H1 (cell line): ENCODE data around the gene SLC1A2. TPM values are rescaled to one million over a fixed set of nuclear protein-coding genes. Genes with fewer than 3 reads are reported as not detected.

Experiments
- CTCF ChIA-PET: fragments of 300-600 bp; sonication (Branson Sonifier 250); formaldehyde crosslinking; loops from one replicate; lab custom pipeline; 2021; ENCODE audit not compliant: partially characterized antibody; lab: Charles Lee
- POLR2A ChIA-PET: fragments of 300-600 bp; sonication (Branson Sonifier 250); formaldehyde crosslinking; loops from one replicate; lab custom pipeline; 2021; ENCODE audit warnings: inconsistent platforms; ENCODE audit not compliant: partially characterized antibody; lab: Charles Lee
- DNase-seq, 2 experiments: peaks; one replicate each; pipeline versions ENCODE4 v3.0.0 to v3.0.0-alpha.2; 2010 to 2022; ENCODE audit warnings: low spot score in 2 of 2, low read depth in 1 of 2, mixed read lengths in 1 of 2
- FAIRE-seq: peaks from 2 replicates; lab custom pipeline; 2011; peaks lifted over from hg19 to GRCh38; lab: Jason Lieb, UNC
- H2AFZ ChIP-seq: 2 replicates; pipeline ENCODE4 v1.8.1; 2012; ENCODE audit warnings: low read length, inconsistent platforms
- H2AK5ac ChIP-seq: 2 replicates; pipeline ENCODE4 v1.6.1; 2013; ENCODE audit warnings: low read depth, low read length
- H2BK120ac ChIP-seq: replicated peaks from 2 replicates; pipeline ENCODE3; 2013; ENCODE audit warnings: low read depth, low read length, inconsistent platforms
- H2BK12ac ChIP-seq: 2 replicates; pipeline ENCODE4 v1.6.1; 2013; ENCODE audit warnings: low read depth, low read length
- H2BK15ac ChIP-seq: 2 replicates; pipeline ENCODE4 v1.6.1; 2013; ENCODE audit warnings: low read length
- H2BK20ac ChIP-seq: 2 replicates; pipeline ENCODE4 v1.6.1; 2013; ENCODE audit warnings: low read length
- H2BK5ac ChIP-seq: 2 replicates; pipeline ENCODE4 v1.6.1; 2013; ENCODE audit warnings: low read depth, low read length
- H3K14ac ChIP-seq: 2 replicates; pipeline ENCODE4 v1.6.1; 2013; ENCODE audit warnings: inconsistent platforms; ENCODE audit not compliant: insufficient read length
- H3K18ac ChIP-seq: 2 replicates; pipeline ENCODE4 v1.6.1; 2013; ENCODE audit warnings: low read length; ENCODE audit errors: extremely low read depth
- H3K23ac ChIP-seq: 2 replicates; pipeline ENCODE4 v1.6.1; 2013; ENCODE audit warnings: inconsistent platforms; ENCODE audit not compliant: insufficient read length
- H3K23me2 ChIP-seq: 2 replicates; pipeline ENCODE4 v1.6.1; 2013; ENCODE audit warnings: low read depth, low read length
- H3K27ac ChIP-seq: 2 replicates; pipeline ENCODE4 v1.6.1; 2011; ENCODE audit warnings: low read depth, low read length, inconsistent platforms
- H3K27me3 ChIP-seq, 4 experiments: replicated peaks in 1 of 4; 1 replicate in 1 of 4; 2 replicates in 3 of 4; pipeline versions ENCODE4 v1.6.1 to v1.8.1; 2011 to 2013; ENCODE audit warnings: low read length in 3 of 4, mild to moderate bottlenecking in 3 of 4, inconsistent platforms in 2 of 4, mixed read lengths in 2 of 4, moderate library complexity in 1 of 4; ENCODE audit not compliant: control insufficient read depth in 3 of 4, insufficient read depth in 3 of 4; ENCODE audit errors: extremely low read depth in 1 of 4
- H3K36me3 ChIP-seq, 4 experiments: 2 replicates each; pipeline versions ENCODE4 v1.6.1 to v1.8.1; 2011 to 2013; ENCODE audit warnings: mild to moderate bottlenecking in 4 of 4, low read length in 3 of 4, moderate library complexity in 2 of 4, control low read depth in 1 of 4, inconsistent platforms in 1 of 4; ENCODE audit not compliant: insufficient read depth in 4 of 4, control insufficient read depth in 2 of 4
- H3K4ac ChIP-seq: replicated peaks from 2 replicates; pipeline ENCODE3; 2013; ENCODE audit warnings: low read length, low read depth, mixed read lengths, inconsistent platforms; ENCODE audit not compliant: insufficient read length
- H3K4me1 ChIP-seq, 4 experiments: replicated peaks in 1 of 4; 1 replicate in 1 of 4; 2 replicates in 3 of 4; pipeline versions ENCODE4 v1.6.1 to v1.8.1; 2011 to 2013; ENCODE audit warnings: low read length in 3 of 4, inconsistent platforms in 2 of 4, mixed read lengths in 1 of 4; ENCODE audit not compliant: insufficient read depth in 4 of 4, control insufficient read depth in 3 of 4
- H3K4me2 ChIP-seq, 2 experiments: 2 replicates each; pipeline versions ENCODE4 v1.6.1 to v1.8.1; 2011 to 2013; ENCODE audit warnings: low read depth in 2 of 2, low read length in 2 of 2, control low read depth in 1 of 2, inconsistent platforms in 1 of 2, mild to moderate bottlenecking in 1 of 2; ENCODE audit not compliant: insufficient read depth in 1 of 2
- H3K4me3 ChIP-seq, 4 experiments: fragments of 200-600, 300-600 bp in 1 of 4; sonication (generic), shearing (Covaris generic), sonication (Bioruptor Twin) in 1 of 4; 2 replicates each; pipeline versions ENCODE4 v1.5.1 to v1.8.1; 2011 to 2016; ENCODE audit warnings: low read length in 4 of 4, low read depth in 3 of 4, control low read depth in 2 of 4, inconsistent platforms in 2 of 4, mild to moderate bottlenecking in 2 of 4, mixed read lengths in 1 of 4, moderate library complexity in 1 of 4; ENCODE audit not compliant: insufficient read depth in 2 of 4; ENCODE audit errors: extremely low read depth in 1 of 4
- H3K56ac ChIP-seq: replicated peaks from 2 replicates; pipeline ENCODE3; 2013; ENCODE audit warnings: low read depth, mild to moderate bottlenecking, mixed read lengths, low read length, inconsistent platforms; ENCODE audit not compliant: insufficient read length
- H3K79me1 ChIP-seq: 2 replicates; pipeline ENCODE4 v1.6.1; 2013; ENCODE audit warnings: low read depth, low read length, control low read depth
- H3K79me2 ChIP-seq, 2 experiments: 2 replicates each; pipeline versions ENCODE4 v1.6.1 to v1.8.1; 2012 to 2013; ENCODE audit warnings: low read length in 2 of 2, mild to moderate bottlenecking in 2 of 2, inconsistent platforms in 1 of 2; ENCODE audit not compliant: insufficient read depth in 2 of 2, control insufficient read depth in 1 of 2
- H3K9ac ChIP-seq, 4 experiments: replicated peaks in 1 of 4; 1 replicate in 1 of 4; 2 replicates in 3 of 4; pipeline versions ENCODE4 v1.6.1 to v1.8.1; 2011 to 2013; ENCODE audit warnings: low read depth in 3 of 4, low read length in 3 of 4, control low read depth in 2 of 4, mild to moderate bottlenecking in 2 of 4, moderate library complexity in 2 of 4, inconsistent platforms in 1 of 4; ENCODE audit errors: extremely low read depth in 1 of 4
- H3K9me3 ChIP-seq, 2 experiments: 2 replicates each; pipeline versions ENCODE4 v1.6.1 to v1.8.1; 2012 to 2013; ENCODE audit warnings: mild to moderate bottlenecking in 2 of 2, moderate library complexity in 2 of 2, control low read depth in 1 of 2, inconsistent platforms in 1 of 2, low read depth in 1 of 2, low read length in 1 of 2, mixed read lengths in 1 of 2; ENCODE audit not compliant: insufficient read depth in 2 of 2
- H4K20me1 ChIP-seq, 2 experiments: replicated peaks in 1 of 2; 2 replicates each; pipeline versions ENCODE3 to v1.8.1; 2011 to 2013; ENCODE audit warnings: inconsistent platforms in 2 of 2, low read length in 2 of 2, mild to moderate bottlenecking in 1 of 2; ENCODE audit not compliant: insufficient read depth in 2 of 2, control insufficient read depth in 1 of 2
- H4K5ac ChIP-seq: 2 replicates; pipeline ENCODE4 v1.6.1; 2013; ENCODE audit warnings: low read length, low read depth, mixed read lengths, inconsistent platforms; ENCODE audit not compliant: insufficient read length
- H4K8ac ChIP-seq: 2 replicates; pipeline ENCODE4 v1.8.0; 2013; ENCODE audit warnings: mild to moderate bottlenecking, moderate library complexity, low read length, inconsistent platforms; ENCODE audit not compliant: insufficient read depth; ENCODE audit errors: extremely low read depth
- H4K91ac ChIP-seq: replicated peaks from 2 replicates; pipeline ENCODE3; 2013; ENCODE audit warnings: low read length, mixed read lengths, inconsistent platforms; ENCODE audit not compliant: insufficient read length
- CBX5 ChIP-seq: fragments of 300-800, 300-1000 bp; sonication (generic); IDR thresholded peaks from 2 replicates; pipeline ENCODE4 v1.7.1; 2016; ENCODE audit warnings: antibody characterized with exemption, low read length, low read depth
- CBX8 ChIP-seq: fragments of 300-800, 300-1000 bp; sonication (generic); IDR thresholded peaks from 2 replicates; pipeline ENCODE4 v1.7.1; 2016; ENCODE audit warnings: low read depth, low read length, borderline replicate concordance
- CTBP2 ChIP-seq: IDR thresholded peaks from 2 replicates; pipeline ENCODE4 v1.7.0; 2011; ENCODE audit warnings: borderline replicate concordance, mild to moderate bottlenecking, moderate library complexity, mixed read lengths, low read length; ENCODE audit not compliant: insufficient read depth, insufficient read length
- HDAC6 ChIP-seq: IDR thresholded peaks from one replicate; pipeline ENCODE4 v1.7.1; 2012; ENCODE audit warnings: low read depth, mild to moderate bottlenecking, inconsistent platforms, low read length, moderate library complexity
- KDM5A ChIP-seq: fragments of 200-600 bp; IDR thresholded peaks from 2 replicates; pipeline ENCODE4 v1.7.1; 2012; ENCODE audit warnings: mild to moderate bottlenecking, low read length, inconsistent platforms, mixed read lengths
- PHF8 ChIP-seq: fragments of 200-600 bp; sonication (generic); conservative IDR thresholded peaks from 2 replicates; pipeline ENCODE4 v1.7.1; 2012; ENCODE audit warnings: low read depth, mild to moderate bottlenecking, inconsistent platforms, low read length, moderate library complexity
- POLR2A ChIP-seq, 2 experiments: IDR thresholded peaks; 1 replicate in 1 of 2; 2 replicates in 1 of 2; pipeline ENCODE4 v1.6.1; 2011; ENCODE audit warnings: low read depth in 2 of 2, low read length in 2 of 2, mild to moderate bottlenecking in 2 of 2; ENCODE audit errors: control extremely low read depth in 1 of 2
- RAD21 ChIP-seq, 2 experiments: IDR thresholded peaks in 1 of 2; conservative IDR thresholded peaks in 1 of 2; 2 replicates each; pipeline ENCODE4 v1.6.1; 2011; ENCODE audit warnings: low read depth in 2 of 2, low read length in 2 of 2, improper control_type of control experiment in 1 of 2, inconsistent platforms in 1 of 2, mild to moderate bottlenecking in 1 of 2, moderate library complexity in 1 of 2
- RBBP5 ChIP-seq: IDR thresholded peaks from 2 replicates; pipeline ENCODE4 v1.7.1; 2012; ENCODE audit warnings: low read depth, mild to moderate bottlenecking, inconsistent platforms, low read length, moderate library complexity, borderline replicate concordance
- SP1 ChIP-seq: IDR thresholded peaks from 2 replicates; pipeline ENCODE4 v1.6.1; 2011; ENCODE audit warnings: low read depth, low read length
- TCF12 ChIP-seq: IDR thresholded peaks from 2 replicates; pipeline ENCODE4 v1.6.1; 2011; ENCODE audit warnings: low read depth, mild to moderate bottlenecking, low read length
- TEAD4 ChIP-seq: IDR thresholded peaks from 2 replicates; pipeline ENCODE4 v1.6.1; 2012; ENCODE audit warnings: low read depth, low read length, inconsistent platforms, mixed read lengths
- WGBS, 2 experiments: shearing (Covaris generic) in 1 of 2; methylation state at CpG; one replicate each; pipeline versions ENCODE4 v1.1.6 to v1.1.7; 2013 to 2015; ENCODE audit warnings: low lambda C conversion rate in 2 of 2, mixed read lengths in 2 of 2, inconsistent platforms in 1 of 2, low coverage in 1 of 2, missing lambda C conversion rate in 1 of 2; ENCODE audit not compliant: insufficient replicate concordance in 2 of 2, insufficient coverage in 1 of 2, insufficient read length in 1 of 2; ENCODE audit errors: extremely low coverage in 1 of 2, missing lambda C conversion rate in 1 of 2; 5-methylcytosine and 5-hydroxymethylcytosine counted together
- polyA plus RNA-seq, 7 experiments: library from polyadenylated mRNA; depleted of rRNA in 3 of 7; stranded (reverse) in 5 of 7; unstranded in 2 of 7; fragments of >200 nt in 5 of 7; fragments of 200-250 nt in 2 of 7; gene quantifications; 1 replicate in 5 of 7; 2 replicates in 1 of 7; 4 replicates in 1 of 7; pipeline versions ENCODE4 v1.2.1 to v1.2.3, GENCODE V29; 2011 to 2013; ENCODE audit warnings: missing spikeins in 2 of 7, mixed read lengths in 2 of 7
- total RNA-seq: library from RNA; stranded (reverse); fragmentation: NEBNext Ultra II Directional; extraction: Animal tissue kit (Norgen Biotek cat#: 25700); gene quantifications from 2 replicates; pipeline ENCODE4 v1.2.1, GENCODE V29; 2021
- TF ChIP-seq, protein P1 (sequence below): IDR thresholded peaks from 2 replicates; pipeline ENCODE4 v1.6.1; 2012; ENCODE audit warnings: low read length, inconsistent platforms

Gene SLC1A2
- total and polyA plus RNA-seq, 2 of the 8 experiments (the other 6 are each of a cell fraction or from before 2014, with no cell fraction given), result 0.57 to 1.2 TPM

DNA sequence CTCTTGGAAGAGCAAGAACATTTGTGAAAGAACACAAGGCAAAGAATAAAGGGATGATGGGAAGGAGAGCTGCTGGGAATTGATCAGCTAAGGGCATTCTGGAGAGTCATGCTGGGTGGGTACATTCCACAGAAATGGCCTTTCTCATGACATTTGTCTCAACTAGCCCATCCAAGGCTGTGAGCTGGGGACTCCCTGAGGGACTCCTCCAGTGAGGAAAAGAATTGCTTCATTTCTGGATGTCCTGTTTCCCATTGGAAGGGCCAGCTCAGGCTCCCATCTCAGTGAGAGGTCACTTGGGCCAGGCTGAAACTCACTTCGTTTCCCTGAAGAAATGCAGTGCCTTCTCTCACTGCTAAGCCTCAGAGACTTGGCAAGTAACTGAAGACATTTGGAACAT is 173.6 kb downstream of the SLC1A2 start:
- H2BK5ac ChIP-seq, result no peak overlapping the region
- POLR2A ChIA-PET, result interaction anchor here (1.0 kb wide), 1 partner anchor 329 kb away, joined by 3 read pairs; no protein-coding TSS in a partner anchor
- no peak overlapping the region for H2BK12ac ChIP-seq
- DNase-seq (no peak), FAIRE-seq (no peak)
- no peaks in the 10 kb centered on the region for H3K4me1 ChIP-seq
- H3K4ac ChIP-seq, result no peak overlapping the region
- CTCF ChIA-PET, result interaction anchor here (0.7 to 1.3 kb wide), 13 partner anchors 8 to 319 kb away, joined by 3 to 6 read pairs (median 3); no protein-coding TSS in a partner anchor
- H2AFZ ChIP-seq, result no peak overlapping the region
- no peaks in the 10 kb centered on the region for H3K27me3 ChIP-seq
- H2BK120ac ChIP-seq, result no peak overlapping the region
- no peak overlapping the region for H3K4me2 ChIP-seq
- no peak overlapping the region for H3K4me3 ChIP-seq
- H2BK20ac ChIP-seq, result no peak overlapping the region
- H4K8ac ChIP-seq, result no peak overlapping the region
- H3K9ac ChIP-seq, result no peak overlapping the region
- H3K79me2 ChIP-seq, result no peaks in the 10 kb centered on the region
- no peak overlapping the region for H2AK5ac ChIP-seq
- no peak overlapping the region for H4K91ac ChIP-seq
- H3K23ac ChIP-seq, result no peak overlapping the region
- no peaks in the 10 kb centered on the region for H3K36me3 ChIP-seq
- H3K9me3 ChIP-seq, result no peaks in the 10 kb centered on the region
- no peaks in the 10 kb centered on the region for H4K20me1 ChIP-seq
- no peak overlapping the region for H4K5ac ChIP-seq
- no peak overlapping the region for H3K14ac ChIP-seq
- no peaks in the 10 kb centered on the region for H3K23me2 ChIP-seq
- WGBS, 2 experiments, result 88% methylated on average over 1 of the region's 1 CpG; no CpG with 5 or more reads in 1 of the 2 experiments
- no peak overlapping the region for H3K56ac ChIP-seq
- H2BK15ac ChIP-seq, result no peak overlapping the region
- no peak overlapping the region for H3K27ac ChIP-seq
- H3K79me1 ChIP-seq, result no peaks in the 10 kb centered on the region
- no peak overlapping the region for H3K18ac ChIP-seq
- TF ChIP-seq PHF8 (no peak), KDM5A (no peak), CTBP2 (no peak), RAD21 (IDR thresholded peaks at IDR 0.05 in 1 of 2, conservative IDR thresholded peaks at IDR 0.05 in 1 of 2; ENCODE audit: low read depth in 2 of 2, low read length in 2 of 2) (no peak), RBBP5 (no peak), POLR2A (IDR thresholded peaks at IDR 0.05; ENCODE audit: control extremely low read depth in 1 of 2, low read depth in 2 of 2, low read length in 2 of 2) (no peak), TCF12 (no peak), CBX5 (no peak), CBX8 (no peak), TEAD4 (no peak), SP1 (no peak), HDAC6 (no peak)
- TF ChIP-seq, protein P1, sequence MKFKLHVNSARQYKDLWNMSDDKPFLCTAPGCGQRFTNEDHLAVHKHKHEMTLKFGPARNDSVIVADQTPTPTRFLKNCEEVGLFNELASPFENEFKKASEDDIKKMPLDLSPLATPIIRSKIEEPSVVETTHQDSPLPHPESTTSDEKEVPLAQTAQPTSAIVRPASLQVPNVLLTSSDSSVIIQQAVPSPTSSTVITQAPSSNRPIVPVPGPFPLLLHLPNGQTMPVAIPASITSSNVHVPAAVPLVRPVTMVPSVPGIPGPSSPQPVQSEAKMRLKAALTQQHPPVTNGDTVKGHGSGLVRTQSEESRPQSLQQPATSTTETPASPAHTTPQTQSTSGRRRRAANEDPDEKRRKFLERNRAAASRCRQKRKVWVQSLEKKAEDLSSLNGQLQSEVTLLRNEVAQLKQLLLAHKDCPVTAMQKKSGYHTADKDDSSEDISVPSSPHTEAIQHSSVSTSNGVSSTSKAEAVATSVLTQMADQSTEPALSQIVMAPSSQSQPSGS, result no peak
